ENCODE measurements around the gene NHLRC4. TPM values are rescaled to one million over a fixed set of nuclear protein-coding genes. Genes with fewer than 3 reads are reported as not detected.
A peak's percentile ranks its signal among the peaks of the same experiment; 100 is the strongest.

Gene NHLRC4
- total and polyA plus RNA-seq, 9 of the 15 experiments (the other 6 are each of a cell fraction or from before 2014, with no cell fraction given) = 0.24 to 3.7 (median 1.3) TPM; not detected in 2

DNA sequence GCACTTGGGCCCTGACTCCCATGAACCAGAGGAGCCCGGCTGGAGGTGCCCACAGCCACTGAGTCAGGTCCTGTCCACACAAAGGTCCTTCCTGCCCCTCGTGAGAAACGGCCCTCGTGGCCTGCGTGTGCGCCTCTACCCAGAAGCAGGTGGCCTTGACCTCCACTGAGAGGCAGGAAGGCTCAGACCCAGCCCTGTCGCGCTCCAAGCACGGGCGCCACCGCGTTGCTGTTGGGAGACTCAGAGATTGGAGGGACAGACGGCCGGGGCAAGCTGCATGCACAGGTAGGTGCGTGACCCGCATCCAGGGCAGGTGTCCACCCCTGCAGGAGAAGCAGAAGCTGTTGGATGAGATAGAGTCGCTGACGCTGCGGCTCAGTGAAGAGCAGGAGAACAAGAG is 47.4 kb upstream of the NHLRC4 start:
- peaks cover 11% of the 10 kb centered on the region; the same call in 1 of the 3 replicates for H3K36me3 ChIP-seq (ENCODE audit: control insufficient read depth, insufficient read depth, low read length)
- H4K20me1 ChIP-seq (replicated peaks; ENCODE audit: control insufficient read depth, insufficient read depth, low read length) = no peaks in the 10 kb centered on the region
- H3K79me2 ChIP-seq (ENCODE audit: control insufficient read depth, insufficient read depth, low read length) = no peaks in the 10 kb centered on the region
- H3K4me3 ChIP-seq = no peak overlapping the region
- no TSS peak for BruUV-seq (replicated peaks)
- H3K27me3 ChIP-seq (ENCODE audit: control insufficient read depth in 2 of 2, insufficient read depth in 2 of 2, low read length in 2 of 2) = no peaks in the 10 kb centered on the region
- TF ChIP-seq FOXK1 (CRISPR knock-in tag; IDR thresholded peaks at IDR 0.05; ENCODE audit: borderline replicate concordance) (no peak), ETV5 (CRISPR knock-in tag; IDR thresholded peaks at IDR 0.05; ENCODE audit: low read depth) (no peak), POLR2G (IDR thresholded peaks at IDR 0.05; ENCODE audit: low read depth, low read length) (peak; percentile 56)
- TF ChIP-seq, protein P1, sequence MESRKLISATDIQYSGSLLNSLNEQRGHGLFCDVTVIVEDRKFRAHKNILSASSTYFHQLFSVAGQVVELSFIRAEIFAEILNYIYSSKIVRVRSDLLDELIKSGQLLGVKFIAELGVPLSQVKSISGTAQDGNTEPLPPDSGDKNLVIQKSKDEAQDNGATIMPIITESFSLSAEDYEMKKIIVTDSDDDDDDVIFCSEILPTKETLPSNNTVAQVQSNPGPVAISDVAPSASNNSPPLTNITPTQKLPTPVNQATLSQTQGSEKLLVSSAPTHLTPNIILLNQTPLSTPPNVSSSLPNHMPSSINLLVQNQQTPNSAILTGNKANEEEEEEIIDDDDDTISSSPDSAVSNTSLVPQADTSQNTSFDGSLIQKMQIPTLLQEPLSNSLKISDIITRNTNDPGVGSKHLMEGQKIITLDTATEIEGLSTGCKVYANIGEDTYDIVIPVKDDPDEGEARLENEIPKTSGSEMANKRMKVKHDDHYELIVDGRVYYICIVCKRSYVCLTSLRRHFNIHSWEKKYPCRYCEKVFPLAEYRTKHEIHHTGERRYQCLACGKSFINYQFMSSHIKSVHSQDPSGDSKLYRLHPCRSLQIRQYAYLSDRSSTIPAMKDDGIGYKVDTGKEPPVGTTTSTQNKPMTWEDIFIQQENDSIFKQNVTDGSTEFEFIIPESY (CRISPR knock-in tag; IDR thresholded peaks at IDR 0.05) = peak; percentile 53
- whole genome bisulfite sequencing (ENCODE audit: insufficient coverage, low coverage, missing lambda C conversion rate) = 76% methylated on average over 6 of the region's 19 CpGs
- in situ Hi-C loops (cut with MboI) = no loop called here
- DNase-seq (ENCODE audit: extremely low read depth in 1 of 4, low spot score in 3 of 4) (no peak), FAIRE-seq (no peak), ATAC-seq (no peak)
- POLR2A ChIA-PET = interaction anchor here (1.0 to 3.0 kb wide), 3 partner anchors 14 to 47 kb away, joined by 3 to 9 read pairs (median 4); partner anchors contain the start of gene NHLRC4
- H3K4me2 ChIP-seq (ENCODE audit: insufficient read depth, low read length) = no peak overlapping the region
- intact Hi-C loops (cut with micrococcal nuclease) = no loop called here
- H3K9ac ChIP-seq (ENCODE audit: insufficient read depth in 1 of 2, low read depth in 2 of 2, low read length in 2 of 2) = peak overlapping the region in 1 of 2 experiments; percentile 58; a peak in 2 of 4 replicates
- H3K27ac ChIP-seq (ENCODE audit: extremely low read depth, low read depth, low read length) = no peak overlapping the region
- no peak overlapping the region for H2AFZ ChIP-seq (ENCODE audit: low read depth, low read length)
- H3K9me1 ChIP-seq (ENCODE audit: control insufficient read depth, insufficient read depth, low read length) = no peaks in the 10 kb centered on the region
- CTCF ChIA-PET (ENCODE audit: low intra/inter-chr PET ratio) = no interaction called here
- no peaks in the 10 kb centered on the region for H3K9me3 ChIP-seq (replicated peaks; ENCODE audit: control insufficient read depth, insufficient read depth, low read depth, low read length)
- H3K4me1 ChIP-seq (replicated peaks in 1 of 2; ENCODE audit: control insufficient read depth in 2 of 2, insufficient read depth in 2 of 2, low read length in 2 of 2) = peaks cover 2 to 62% of the 10 kb centered on the region in 2 experiments; a peak in 3 of 5 replicates
